Measurements from ENCODE around the gene IL1RAPL1. TPM values are rescaled to one million over a fixed set of nuclear protein-coding genes. Genes with fewer than 3 reads are reported as not detected.
"Not testable (repeated sequence)": the region's sequence is repeated elsewhere in the genome, so short reads cannot be mapped to it uniquely, and the experiment has no call there.

Gene IL1RAPL1
- total RNA-seq, 1 donor from 2014 or later, result 4.7 TPM

- intact Hi-C loops (cut with micrococcal nuclease), result loop anchor here (10.0 kb wide), 1 partner anchor 459 kb away; the partner anchor contains the start of gene IL1RAPL1
- ATAC-seq (no peak), DNase-seq (no peak)
Measured at GRCh38 chrX:29043746-29044145, 456.5 kb downstream of the IL1RAPL1 start.

- DNase-seq (no peak), ATAC-seq (peak; percentile 20)
- intact Hi-C loops (cut with micrococcal nuclease), result loop anchor here (10.0 kb wide), 1 partner anchor 460 kb away; the partner anchor contains the start of gene IL1RAPL1
Measured at GRCh38 chrX:29044423-29045184, 457.4 kb downstream of the IL1RAPL1 start.

DNA sequence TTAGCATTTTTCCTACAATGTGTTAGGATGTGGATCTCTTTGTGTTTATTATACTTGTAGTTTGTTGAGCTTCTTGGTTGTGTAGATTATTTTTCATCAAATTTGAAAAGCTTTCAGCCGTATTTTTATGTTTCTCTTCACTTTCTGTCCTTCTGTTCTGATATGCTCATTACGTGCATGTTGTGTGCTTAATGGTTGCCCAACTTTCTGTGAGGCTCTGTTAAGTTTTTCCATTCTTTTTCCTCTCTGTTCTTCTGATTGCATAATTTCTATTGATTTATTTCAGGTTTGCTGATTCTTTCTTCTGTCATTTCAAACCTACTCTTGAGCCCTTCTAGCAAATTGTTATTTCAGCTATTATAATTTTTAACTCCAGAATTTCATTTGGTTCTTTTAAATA is 478.2 kb downstream of the IL1RAPL1 start:
- intact Hi-C loops (cut with micrococcal nuclease), result no loop called here
- DNase-seq (no peak), ATAC-seq (no peak)

DNA sequence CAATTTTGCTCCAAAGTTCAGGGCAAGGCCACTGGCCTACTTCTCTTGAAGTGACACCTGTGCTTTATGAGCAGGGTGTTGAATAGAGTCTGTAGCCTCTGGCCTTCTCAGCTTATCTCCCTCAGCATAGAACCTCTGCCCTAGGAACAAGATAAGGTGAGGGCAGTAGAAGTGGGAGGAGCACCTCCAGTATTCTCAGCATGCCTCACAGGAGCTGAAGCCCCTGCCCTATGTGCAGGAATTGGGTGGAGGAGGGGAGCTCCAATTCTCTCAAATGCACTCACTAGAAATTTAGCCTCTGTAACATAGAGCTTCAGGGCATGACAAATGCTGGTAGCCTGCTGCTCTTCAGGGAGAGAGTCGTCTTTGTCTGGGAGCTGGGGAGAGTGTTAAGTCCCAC is 479.3 kb downstream of the IL1RAPL1 start:
- no peak for DNase-seq
- no peak for ATAC-seq
- intact Hi-C loops (cut with micrococcal nuclease), result no loop called here

GRCh38 chrX:29067351-29067750 is 480.1 kb downstream of the IL1RAPL1 start:
- intact Hi-C loops (cut with micrococcal nuclease), result no loop called here
- no peak for ATAC-seq

DNA sequence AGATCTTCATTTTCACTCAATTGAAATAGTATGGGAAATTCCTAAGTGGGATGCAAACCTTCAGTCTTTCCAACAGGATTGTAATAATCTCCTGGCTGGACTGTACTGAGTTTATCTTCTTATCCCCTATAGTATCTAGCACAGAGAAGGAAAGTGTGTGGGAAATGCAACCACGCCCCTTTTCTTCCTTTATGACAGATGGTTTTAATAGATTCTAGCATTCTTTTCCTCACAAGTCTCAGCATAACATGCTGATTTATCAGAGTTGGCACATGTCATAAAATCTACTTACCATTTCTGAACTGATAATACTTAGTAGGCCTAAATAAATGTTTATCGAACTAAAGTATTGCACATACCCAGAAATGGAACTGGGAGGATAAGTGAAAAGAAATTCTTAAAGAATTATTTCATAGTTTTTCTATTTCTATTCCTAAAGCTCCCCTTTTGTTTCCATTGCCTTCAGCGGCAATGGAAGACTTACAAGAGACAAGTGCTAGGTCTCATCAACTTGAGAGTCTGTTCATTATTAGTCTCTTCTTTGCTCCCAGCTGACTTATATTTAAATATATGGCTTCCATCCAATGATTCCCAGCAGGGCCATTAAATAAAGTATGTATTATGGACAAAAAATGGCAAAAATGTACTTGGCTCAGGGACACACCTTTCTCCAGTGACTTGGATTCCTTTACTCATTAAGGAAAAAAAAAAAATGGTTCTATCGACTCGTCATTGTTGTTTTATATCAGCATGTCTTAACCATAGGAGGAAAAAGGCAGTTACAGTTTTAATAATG is 484.5 kb downstream of the IL1RAPL1 start:
- intact Hi-C loops (cut with micrococcal nuclease), result no loop called here
- ATAC-seq (no peak), DNase-seq (no peak)

More at GRCh38 chrX:29067351-29067750, 480.1 kb downstream of the IL1RAPL1 start:
- DNase-seq, result no peak

DNA sequence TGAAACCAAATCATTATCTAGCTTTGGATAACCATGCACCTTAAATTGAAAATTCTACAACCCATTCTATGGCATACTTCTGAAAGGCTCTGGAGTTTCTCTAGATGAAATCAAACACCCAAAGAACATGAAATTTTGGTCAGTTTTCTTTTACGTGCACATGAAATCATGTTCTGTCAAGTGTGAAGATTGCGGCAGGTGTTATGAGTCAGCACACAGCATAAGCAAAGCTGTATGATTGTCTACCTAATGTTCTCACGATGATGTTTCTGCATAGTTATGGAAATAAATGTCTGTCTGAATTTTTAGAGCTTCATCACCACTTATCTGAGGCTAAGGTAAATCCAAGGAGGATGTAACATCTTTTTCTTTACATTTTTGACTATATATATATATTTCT is 495.3 kb downstream of the IL1RAPL1 start:
- intact Hi-C loops (cut with micrococcal nuclease), result no loop called here

GRCh38 chrX:29083823-29084222 is 496.6 kb downstream of the IL1RAPL1 start:
- DNase-seq, result no peak
- intact Hi-C loops (cut with micrococcal nuclease), result no loop called here

More for the DNA sequence above, 495.3 kb downstream of the IL1RAPL1 start:
- no peak for ATAC-seq
- DNase-seq, result no peak

DNA sequence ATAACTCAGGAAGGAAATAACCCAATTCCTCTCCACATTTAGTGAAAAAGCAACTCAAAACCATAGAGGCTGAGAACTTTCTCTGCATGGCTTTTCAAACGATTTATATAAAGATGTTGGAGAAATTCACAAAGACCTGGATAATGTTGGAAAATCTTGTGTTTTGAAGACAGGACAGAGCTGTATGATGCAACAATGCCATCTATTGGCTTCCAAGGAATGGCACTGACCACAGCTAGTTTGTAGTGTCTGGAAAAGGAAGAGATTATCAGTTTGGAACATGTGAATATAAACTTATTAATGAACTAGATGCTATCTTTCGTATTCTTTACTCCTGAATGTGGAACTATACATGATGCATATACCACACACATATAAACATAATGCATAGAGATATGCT is 503.6 kb downstream of the IL1RAPL1 start:
- peak; percentile 47 for ATAC-seq
- intact Hi-C loops (cut with micrococcal nuclease), result no loop called here
- DNase-seq, result no peak

More at GRCh38 chrX:29083823-29084222, 496.6 kb downstream of the IL1RAPL1 start:
- no peak for ATAC-seq

GRCh38 chrX:29107231-29107630 is 520.0 kb downstream of the IL1RAPL1 start:
- DNase-seq (no peak), ATAC-seq (no peak)
- intact Hi-C loops (cut with micrococcal nuclease), result no loop called here

DNA sequence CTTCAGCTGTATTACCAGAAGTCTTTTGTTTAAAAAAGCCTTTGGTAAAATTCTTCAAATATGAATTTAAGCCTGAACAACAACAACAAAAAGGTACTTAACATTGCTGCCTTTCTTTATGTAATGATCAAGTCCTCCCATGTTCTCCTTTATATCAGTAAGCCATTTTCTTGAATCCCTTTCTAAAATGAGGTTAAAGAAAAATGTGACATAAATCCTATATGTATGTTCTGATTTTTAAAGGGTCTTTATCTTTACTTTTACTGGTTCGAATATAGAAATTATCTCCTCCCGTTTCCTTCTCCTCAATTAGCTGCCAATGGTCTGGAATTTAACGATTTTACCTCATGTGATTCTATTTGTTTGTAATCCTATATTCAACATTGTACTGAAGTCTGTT is 522.8 kb downstream of the IL1RAPL1 start:
- no peak for DNase-seq
- intact Hi-C loops (cut with micrococcal nuclease), result no loop called here
- no peak for ATAC-seq

DNA sequence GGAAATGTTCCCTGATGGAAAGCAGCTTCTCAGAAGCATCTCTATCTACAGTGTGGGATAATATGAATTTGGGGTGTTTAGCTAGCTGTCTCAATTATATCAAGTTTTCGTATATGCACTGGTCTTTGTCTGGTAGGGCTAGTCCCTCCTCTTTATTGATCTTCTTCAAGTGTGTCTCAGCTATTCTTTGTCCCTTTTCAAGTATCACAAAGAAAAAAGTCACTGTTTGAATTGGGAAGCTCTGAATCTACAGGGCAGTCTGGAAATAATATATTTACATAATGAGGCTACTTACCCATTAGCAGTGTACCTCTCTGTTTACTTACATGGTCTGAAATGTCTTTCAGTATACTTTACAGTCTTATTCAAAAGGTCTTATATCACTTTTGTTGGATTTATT is 526.0 kb downstream of the IL1RAPL1 start:
- intact Hi-C loops (cut with micrococcal nuclease), result no loop called here

GRCh38 chrX:29122817-29123216 is 535.6 kb downstream of the IL1RAPL1 start:
- ATAC-seq; intact Hi-C loops (cut with micrococcal nuclease); DNase-seq: not testable (repeated sequence)

More for the DNA sequence above, 526.0 kb downstream of the IL1RAPL1 start:
- ATAC-seq (no peak), DNase-seq (no peak)

GRCh38 chrX:29130905-29131304 is 543.7 kb downstream of the IL1RAPL1 start:
- DNase-seq (no peak), ATAC-seq (no peak)
- intact Hi-C loops (cut with micrococcal nuclease), result no loop called here

DNA sequence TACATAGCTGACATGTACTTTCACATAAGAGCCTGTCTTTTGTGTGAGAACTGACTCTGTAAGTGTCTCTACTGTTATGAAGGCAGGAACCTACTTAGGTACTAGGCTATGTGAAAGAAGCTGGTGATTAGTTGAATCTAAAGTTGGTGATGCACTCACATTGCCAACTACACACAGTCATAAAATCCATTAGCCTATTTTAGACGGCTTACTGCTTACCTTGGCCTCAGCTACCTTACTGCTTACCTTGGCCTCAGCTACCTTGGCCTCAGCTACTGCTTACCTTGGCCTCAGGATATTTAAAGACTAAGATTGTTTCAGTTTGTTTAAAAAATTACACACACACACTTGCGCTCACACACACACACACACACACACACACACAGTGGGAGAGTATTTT is 549.7 kb downstream of the IL1RAPL1 start:
- ATAC-seq, result no peak
- no peak for DNase-seq
- intact Hi-C loops (cut with micrococcal nuclease), result no loop called here

GRCh38 chrX:29138003-29138402 is 550.8 kb downstream of the IL1RAPL1 start:
- intact Hi-C loops (cut with micrococcal nuclease), result no loop called here
- DNase-seq, result no peak
- ATAC-seq, result no peak

DNA sequence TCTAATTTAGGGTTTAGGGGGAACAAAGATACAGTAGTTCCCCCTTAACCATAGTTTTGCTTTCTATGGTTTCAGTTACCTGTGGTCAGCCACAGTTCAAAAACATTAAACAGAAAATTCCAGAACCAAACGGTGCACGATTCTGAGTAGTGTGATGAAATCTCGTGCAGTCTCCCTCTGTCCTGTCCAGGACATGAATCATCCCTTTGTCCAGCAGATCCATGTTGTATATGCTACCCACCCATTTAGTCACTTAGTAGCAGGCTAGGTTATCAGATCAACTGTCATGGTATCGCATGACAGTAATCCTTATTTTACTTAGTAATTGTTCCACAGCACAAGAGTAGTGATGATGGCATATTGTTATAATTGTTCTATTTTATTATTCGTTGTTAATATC is 556.1 kb downstream of the IL1RAPL1 start:
- no peak for ATAC-seq
- no peak for DNase-seq
- intact Hi-C loops (cut with micrococcal nuclease), result no loop called here

- intact Hi-C loops (cut with micrococcal nuclease), result no loop called here
- no peak for DNase-seq
- no peak for ATAC-seq
Measured at GRCh38 chrX:29143756-29144155, 556.5 kb downstream of the IL1RAPL1 start.

DNA sequence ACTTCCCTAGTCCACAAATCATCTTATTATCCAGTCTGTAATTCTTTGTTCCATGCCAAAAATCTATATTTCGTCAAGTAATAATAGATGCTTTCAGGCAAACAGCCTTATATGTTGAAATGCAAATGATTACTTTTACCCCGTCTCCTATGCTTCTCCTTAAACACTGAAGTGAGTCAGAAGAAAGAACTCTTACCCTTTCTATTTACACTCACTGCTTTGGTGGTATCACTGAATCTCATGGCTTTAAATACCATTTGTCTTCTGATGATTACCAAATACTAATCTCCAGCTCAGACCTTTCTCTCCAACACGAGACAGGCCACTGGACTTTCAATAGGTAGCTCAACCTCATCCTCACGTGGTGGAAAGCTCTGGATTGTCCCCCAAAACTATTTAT is 558.1 kb downstream of the IL1RAPL1 start:
- intact Hi-C loops (cut with micrococcal nuclease), result no loop called here
- no peak for ATAC-seq

GRCh38 chrX:29148511-29148910 is 561.3 kb downstream of the IL1RAPL1 start:
- ATAC-seq, result no peak
- no peak for DNase-seq
- intact Hi-C loops (cut with micrococcal nuclease), result no loop called here

More for the DNA sequence above, 558.1 kb downstream of the IL1RAPL1 start:
- DNase-seq, result no peak

All from left ventricle myocardium superior (tissue), 1 donor.